GM21526 (cell line): ENCODE data around the gene PLP1.

ENCODE experiments used
- ATAC-seq: cut with Tn5 transposase; IDR thresholded peaks from one replicate; pipeline ENCODE4 v1.9.1; 2021; ENCODE audit warnings: moderate library complexity; ENCODE audit not compliant: unreplicated experiment, low FRiP score

PLP1 gene

DNA sequence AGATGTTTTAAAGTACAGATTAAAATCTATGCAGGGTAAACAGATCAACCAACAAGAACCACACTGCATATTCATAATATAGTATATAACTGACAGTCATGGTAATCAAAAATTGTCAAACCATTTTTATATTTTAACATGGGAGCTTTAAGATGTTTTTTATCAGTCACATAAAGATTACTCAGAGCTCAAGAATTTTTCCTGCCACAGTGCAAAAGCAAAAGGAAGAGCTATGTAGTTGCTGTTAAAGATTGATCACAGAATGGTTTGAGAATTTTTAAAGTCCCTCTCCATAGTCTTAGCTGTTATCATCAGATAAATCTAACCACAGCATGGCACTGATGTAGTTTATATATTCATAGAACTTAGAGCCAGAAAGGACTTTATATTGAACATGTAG lies 47.0 kb downstream of the PLP1 start:
- ATAC-seq, result no peak

GRCh38 chrX:103825881-103826280 lies 49.2 kb downstream of the PLP1 start:
- no peak for ATAC-seq

DNA sequence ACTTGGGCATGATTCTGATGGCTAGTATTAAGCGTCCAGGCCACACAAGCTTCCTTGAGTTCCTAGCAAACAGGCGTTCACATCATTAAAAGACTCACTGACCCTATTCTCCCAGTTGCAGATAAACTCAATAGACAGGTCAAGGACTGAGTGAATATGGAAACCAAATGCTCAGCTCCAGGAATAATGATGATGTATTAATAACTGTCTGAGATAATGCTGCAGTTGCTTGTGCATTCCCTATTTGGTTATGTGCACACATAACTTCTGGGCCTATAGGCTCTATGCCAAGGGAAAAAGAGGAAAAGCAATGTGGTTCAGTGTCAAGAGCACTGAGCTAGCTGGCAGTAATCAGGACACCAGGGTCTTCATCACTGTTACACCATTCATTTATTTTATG lies 51.9 kb downstream of the PLP1 start:
- ATAC-seq, result no peak

GRCh38 chrX:103830848-103831247 lies 54.2 kb downstream of the PLP1 start:
- ATAC-seq, result no peak

GRCh38 chrX:103831342-103831802 lies 54.7 kb downstream of the PLP1 start:
- no peak for ATAC-seq

DNA sequence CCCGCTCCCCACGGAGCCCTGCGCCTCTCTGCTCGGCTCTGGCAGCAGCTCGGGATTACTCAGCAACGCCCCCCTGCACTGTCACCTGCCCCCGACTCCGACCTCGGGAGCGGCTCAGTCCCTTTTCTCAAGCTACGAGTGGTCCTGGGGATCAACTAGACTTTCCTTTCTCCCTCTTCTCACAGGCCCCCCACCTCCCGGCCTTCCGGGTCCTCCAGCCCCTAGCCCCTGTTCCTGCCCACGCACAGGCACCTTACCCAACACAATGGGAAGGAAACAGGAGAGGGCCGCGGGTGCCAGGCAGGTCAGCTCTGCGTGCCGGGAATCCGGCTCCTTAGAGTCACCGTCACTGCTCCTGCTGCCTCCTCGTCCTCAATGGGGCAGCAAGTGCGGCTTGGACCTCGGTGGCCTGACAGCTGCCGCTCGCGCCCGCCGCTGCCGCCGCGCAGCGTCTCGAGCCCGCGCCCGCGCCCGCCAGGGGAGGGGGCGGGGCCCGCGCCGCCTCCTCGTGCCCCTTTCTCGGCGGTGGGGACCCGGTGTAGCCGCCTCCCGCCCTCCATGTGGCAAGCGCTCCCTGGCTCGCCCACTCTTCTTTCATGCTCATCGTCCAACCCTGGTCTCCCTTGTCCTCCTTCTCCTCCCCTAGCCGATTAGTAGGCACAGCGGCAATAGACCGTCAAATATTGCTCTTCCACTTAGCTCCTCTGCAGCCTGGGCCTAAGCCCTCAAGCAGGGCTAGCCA lies 55.3 kb downstream of the PLP1 start, which contains the start of gene RAB9B:
Gene RAB9B, minus strand, starts transcription at position 455 of the 742 bp plus-strand sequence. CDS start 6,473 bp downstream, outside the sequence.
- ATAC-seq, result peak; percentile 94

- ATAC-seq, result no peak
Observed at GRCh38 chrX:103839404-103839803, 62.8 kb downstream of the PLP1 start.
